Lower lobe of right lung (tissue), 2 donors: ENCODE measurements around the gene QPCT. TPM values are rescaled to one million over a fixed set of nuclear protein-coding genes. Genes with fewer than 3 reads are reported as not detected.

Source experiments
- ATAC-seq, 2 donors: fragments of 200-7000 bp; cut with Tn5 transposase; one replicate each; pipeline ENCODE4 v1.9.1; 2020 to 2022; ENCODE audit warnings: mild to moderate bottlenecking in 2 of 2, moderate library complexity in 2 of 2
- DNase-seq: peaks from one replicate; pipeline ENCODE4 v3.0.0-alpha.2; 2020
- H3K27ac ChIP-seq: fragments of 200-600 bp; one replicate; pipeline ENCODE4 v1.8.0; 2022
- H3K27me3 ChIP-seq: fragments of 200-600 bp; one replicate; pipeline ENCODE4 v1.8.0; 2022; ENCODE audit warnings: low read depth
- H3K36me3 ChIP-seq: fragments of 200-600 bp; one replicate; pipeline ENCODE4 v1.8.0; 2022; ENCODE audit warnings: mild to moderate bottlenecking
- H3K4me1 ChIP-seq: fragments of 200-600 bp; one replicate; pipeline ENCODE4 v1.8.0; 2022
- H3K4me3 ChIP-seq: fragments of 200-600 bp; one replicate; pipeline ENCODE4 v1.8.0; 2022; ENCODE audit warnings: mild to moderate bottlenecking
- H3K9me3 ChIP-seq: fragments of 200-600 bp; one replicate; pipeline ENCODE4 v1.8.0; 2022
- CTCF ChIP-seq: fragments of 200-600 bp; IDR thresholded peaks from one replicate; pipeline ENCODE4 v1.8.0; 2022; ENCODE audit warnings: antibody characterized with exemption, mild to moderate bottlenecking
- intact Hi-C: fragments of 100-400 bp; cut with DNase I; formaldehyde crosslinking; loops from one replicate; pipeline ENCODE4 v1.11.0; 2022
- total RNA-seq: library from RNA; stranded (reverse); fragmentation: NEBNext Ultra II Directional; extraction: Animal tissue kit (Norgen Biotek cat#: 25700); gene quantifications from one replicate; pipeline ENCODE4 v1.2.1, GENCODE V29; 2021
- donor health status: DM: no; HTN: yes; CAD: no; lungs with severe emphysema.

QPCT gene
- total RNA-seq, 1 donor from 2014 or later: 8.6 TPM

GRCh38 chr2:37361216-37361815, 16.9 kb downstream of the QPCT start:
- no peak for TF ChIP-seq CTCF
- ATAC-seq (peak in 1 of 2 donors; percentile 21), DNase-seq (no peak)
- Histone ChIP-seq H3K4me1 (no peaks in the 10 kb centered on the region), H3K9me3 (no peaks in the 10 kb centered on the region), H3K27ac (no peak overlapping the region), H3K27me3 (no peaks in the 10 kb centered on the region), H3K36me3 (no peaks in the 10 kb centered on the region), H3K4me3 (no peak overlapping the region)
- intact Hi-C loops: no loop called here

GRCh38 chr2:37361994-37362698, 17.7 kb downstream of the QPCT start:
- H3K27me3 ChIP-seq: no peaks in the 10 kb centered on the region
- H3K36me3 ChIP-seq: no peaks in the 10 kb centered on the region
- DNase-seq (no peak), ATAC-seq (no peak)
- TF ChIP-seq CTCF: no peak
- no peaks in the 10 kb centered on the region for H3K4me1 ChIP-seq
- H3K4me3 ChIP-seq: no peak overlapping the region
- no peak overlapping the region for H3K27ac ChIP-seq
- no peaks in the 10 kb centered on the region for H3K9me3 ChIP-seq
- intact Hi-C loops: no loop called here

GRCh38 chr2:37364351-37364750, 19.9 kb downstream of the QPCT start:
- Histone ChIP-seq H3K9me3 (no peaks in the 10 kb centered on the region), H3K4me1 (no peaks in the 10 kb centered on the region)
- intact Hi-C loops: no loop called here

GRCh38 chr2:37365669-37366068, 21.2 kb downstream of the QPCT start:
- Histone ChIP-seq H3K27ac (no peak overlapping the region), H3K27me3 (no peaks in the 10 kb centered on the region), H3K4me1 (no peaks in the 10 kb centered on the region), H3K9me3 (no peaks in the 10 kb centered on the region), H3K36me3 (no peaks in the 10 kb centered on the region), H3K4me3 (no peak overlapping the region)
- no peak for TF ChIP-seq CTCF
- intact Hi-C loops: no loop called here
- ATAC-seq (no peak), DNase-seq (no peak)

More at GRCh38 chr2:37364351-37364750, 19.9 kb downstream of the QPCT start:
- no peaks in the 10 kb centered on the region for H3K27me3 ChIP-seq
- no peak overlapping the region for H3K27ac ChIP-seq
- no peak for TF ChIP-seq CTCF
- no peak for DNase-seq
- no peak for ATAC-seq
- H3K36me3 ChIP-seq: no peaks in the 10 kb centered on the region
- H3K4me3 ChIP-seq: no peak overlapping the region

- no peak for TF ChIP-seq CTCF
- intact Hi-C loops: no loop called here
- DNase-seq: no peak
- H3K27me3 ChIP-seq: no peaks in the 10 kb centered on the region
- no peaks in the 10 kb centered on the region for H3K36me3 ChIP-seq
- H3K27ac ChIP-seq: no peak overlapping the region
- no peak for ATAC-seq
- H3K4me1 ChIP-seq: no peaks in the 10 kb centered on the region
- no peaks in the 10 kb centered on the region for H3K9me3 ChIP-seq
- no peak overlapping the region for H3K4me3 ChIP-seq
Observed at GRCh38 chr2:37366773-37367172, 22.3 kb downstream of the QPCT start.
